Sigmoid colon (tissue), 7 donors: ENCODE results near the gene ZG16. TPM values are rescaled to one million over a fixed set of nuclear protein-coding genes. Genes with fewer than 3 reads are reported as not detected.

Experiments used
- DNase-seq: peaks from one replicate; pipeline ENCODE4 v3.0.0-alpha.2; 2019
- H3K27ac ChIP-seq, 4 donors: fragments of 200-600 bp; sonication (generic); one replicate each; pipeline ENCODE4 v1.5.1; 2016 to 2019; ENCODE audit warnings: mild to moderate bottlenecking in 1 of 4
- H3K27me3 ChIP-seq, 3 donors: fragments of 200-600 bp; sonication (generic); one replicate each; pipeline ENCODE4 v1.5.1; 2019; ENCODE audit warnings: mild to moderate bottlenecking in 1 of 3
- H3K36me3 ChIP-seq, 4 donors: fragments of 200-600 bp; sonication (generic); one replicate each; pipeline ENCODE4 v1.5.1; 2016 to 2019
- H3K4me1 ChIP-seq, 4 donors: fragments of 200-600 bp; sonication (generic); one replicate each; pipeline ENCODE4 v1.5.1; 2017 to 2019
- H3K4me3 ChIP-seq, 4 donors: fragments of 200-600 bp; sonication (generic); one replicate each; pipeline ENCODE4 v1.5.1; 2017 to 2019; ENCODE audit warnings: mild to moderate bottlenecking in 2 of 4, moderate library complexity in 1 of 4
- H3K9me3 ChIP-seq, 4 donors: fragments of 200-600 bp in 3 of 4; sonication (generic) in 3 of 4; one replicate each; pipeline versions ENCODE4 v1.5.1 to v1.6.1; 2013 to 2019
- CTCF ChIP-seq, 4 experiments: fragments of 450-650 bp in 3 of 4; fragments of 200-600 bp in 1 of 4; IDR thresholded peaks; one replicate each; pipeline ENCODE4 v1.5.1; 2016 to 2019; ENCODE audit warnings: antibody characterized with exemption in 4 of 4, mild to moderate bottlenecking in 3 of 4, moderate library complexity in 2 of 4
- EP300 ChIP-seq, 4 donors: sonication (generic); formaldehyde crosslinking; IDR thresholded peaks; one replicate each; pipeline ENCODE4 v1.6.1; 2017; ENCODE audit warnings: antibody characterized with exemption in 4 of 4
- POLR2A ChIP-seq, 2 donors: fragments of 450-650 bp; IDR thresholded peaks; one replicate each; pipeline ENCODE4 v1.6.1; 2016; ENCODE audit warnings: antibody characterized with exemption in 2 of 2, mild to moderate bottlenecking in 2 of 2, moderate library complexity in 2 of 2
- POLR2AphosphoS5 ChIP-seq, 4 donors: sonication (generic); formaldehyde crosslinking; IDR thresholded peaks; one replicate each; pipeline ENCODE4 v1.6.1; 2017; ENCODE audit warnings: antibody characterized with exemption in 4 of 4
- WGBS, 2 donors: extraction: QIAGEN DNeasy Blood & Tissue Kit; methylation state at CpG; one replicate each; pipeline ENCODE4 v1.1.7; 2013; 5-methylcytosine and 5-hydroxymethylcytosine counted together
- intact Hi-C: fragments of 100-400 bp; cut with DNase I; formaldehyde crosslinking; loops from one replicate; pipeline ENCODE4 v1.15.1; 2023
- polyA plus RNA-seq, 3 donors: library from polyadenylated mRNA; stranded (reverse); fragments of 200-250 nt; gene quantifications; one replicate each; pipeline ENCODE4 v1.2.3, GENCODE V29; 2013
- total RNA-seq, 4 donors: library from RNA; depleted of rRNA; stranded (reverse); fragments of >200 nt; gene quantifications; one replicate each; pipeline ENCODE4 v1.1.0, GENCODE V29; 2016
- donor health status: healthy with polysubstance abuse.
- donor health status: Bipolar disorder and iron deficiency.
- donor health status: healthy.

ZG16 gene
- total and polyA plus RNA-seq, 7 donors = 1.4 to 1,249 (median 503) TPM; not detected in 3

GRCh38 chr16:29805232-29806098 is 27.4 kb downstream of the ZG16 start:
- H3K9me3 ChIP-seq = no peaks in the 10 kb centered on the region
- peaks cover 0 to 26% (median 8%) of the 10 kb centered on the region in 4 donors for H3K36me3 ChIP-seq
- H3K27ac ChIP-seq = peak overlapping the region; percentile 91 to 99 (median 93)
- WGBS, 2 donors = 1% methylated on average over 98 to 103 of the region's 103 CpGs
- H3K4me1 ChIP-seq = peaks cover 0 to 44% (median 42%) of the 10 kb centered on the region in 4 donors
- H3K27me3 ChIP-seq = no peaks in the 10 kb centered on the region
- DNase-seq = peak; percentile 99
- TF ChIP-seq POLR2A (IDR thresholded peaks at IDR 0.05) (peak; percentile 92 to 97), POLR2AphosphoS5 (IDR thresholded peaks at IDR 0.05) (peak; percentile 95 to 99 (median 98)), EP300 (IDR thresholded peaks at IDR 0.05) (peak in 2 of 4 donors; percentile 48 to 71), CTCF (IDR thresholded peaks at IDR 0.05) (no peak)
- intact Hi-C loops = loop anchor here (1.0 kb wide), 1 partner anchor 15 kb away; the partner anchor contains the start of gene KIF22
- peak overlapping the region; percentile 59 to 76 (median 66) for H3K4me3 ChIP-seq

GRCh38 chr16:29806099-29806579 is 28.1 kb downstream of the ZG16 start, which contains the start of gene MAZ:
MAZ (plus strand) TSS chr16:29806529; CDS start chr16:29806702, 173 bp downstream.
- intact Hi-C loops = no loop called here
- TF ChIP-seq EP300 (IDR thresholded peaks at IDR 0.05) (no peak), POLR2AphosphoS5 (IDR thresholded peaks at IDR 0.05) (no peak), POLR2A (IDR thresholded peaks at IDR 0.05) (no peak), CTCF (IDR thresholded peaks at IDR 0.05) (no peak)
- no peaks in the 10 kb centered on the region for H3K27me3 ChIP-seq
- no peaks in the 10 kb centered on the region for H3K9me3 ChIP-seq
- H3K4me3 ChIP-seq = peak within 1 kb of the TSS; percentile 66 to 76 (median 68)
- peaks cover 0 to 50% (median 47%) of the 10 kb centered on the region in 4 donors for H3K4me1 ChIP-seq
- H3K27ac ChIP-seq = peak within 1 kb of the TSS; percentile 94 to 99 (median 95)
- DNase-seq = no peak
- H3K36me3 ChIP-seq = peaks cover 0 to 22% (median 8%) of the 10 kb centered on the region in 4 donors
- 1 to 2% methylated on average over 52 to 64 of the region's 67 CpGs for WGBS, 2 donors

GRCh38 chr16:29806641-29807425 is 28.8 kb downstream of the ZG16 start:
- no peaks in the 10 kb centered on the region for H3K9me3 ChIP-seq
- H3K4me1 ChIP-seq = peaks cover 0 to 56% (median 50%) of the 10 kb centered on the region in 4 donors
- DNase-seq = peak; percentile 84
- no peaks in the 10 kb centered on the region for H3K27me3 ChIP-seq
- peaks cover 0 to 22% (median 8%) of the 10 kb centered on the region in 4 donors for H3K36me3 ChIP-seq
- peak overlapping the region; percentile 59 to 70 (median 60) for H3K4me3 ChIP-seq
- 1% methylated on average over 99 of the region's 99 CpGs for WGBS, 2 donors
- H3K27ac ChIP-seq = peak overlapping the region; percentile 94 to 97 (median 95)
- TF ChIP-seq EP300 (IDR thresholded peaks at IDR 0.05) = no peak
- no peak for TF ChIP-seq CTCF (IDR thresholded peaks at IDR 0.05)
- no peak for TF ChIP-seq POLR2A (IDR thresholded peaks at IDR 0.05)
- no peak for TF ChIP-seq POLR2AphosphoS5 (IDR thresholded peaks at IDR 0.05)
- intact Hi-C loops = no loop called here

- Histone ChIP-seq H3K4me3 (peak overlapping the region; percentile 41 to 70 (median 60)), H3K27ac (peak overlapping the region; percentile 94 to 97 (median 95)), H3K4me1 (peaks cover 0 to 63% (median 56%) of the 10 kb centered on the region in 4 donors), H3K36me3 (peaks cover 0 to 22% (median 8%) of the 10 kb centered on the region in 4 donors), H3K9me3 (no peaks in the 10 kb centered on the region), H3K27me3 (no peaks in the 10 kb centered on the region)
- DNase-seq = peak; percentile 96
- intact Hi-C loops = no loop called here
- TF ChIP-seq POLR2A (IDR thresholded peaks at IDR 0.05) (peak; percentile 27 to 79), CTCF (IDR thresholded peaks at IDR 0.05) (peak; percentile 18 to 59 (median 36)), EP300 (IDR thresholded peaks at IDR 0.05) (no peak), POLR2AphosphoS5 (IDR thresholded peaks at IDR 0.05) (peak; percentile 76 to 80 (median 78))
- WGBS, 2 donors = 1% methylated on average over 69 of the region's 69 CpGs
Measured at GRCh38 chr16:29807426-29808218, 29.6 kb downstream of the ZG16 start.
